ENCODE measurements around the gene EHF. TPM values are rescaled to one million over a fixed set of nuclear protein-coding genes. Genes with fewer than 3 reads are reported as not detected.

EHF gene
- total and polyA plus RNA-seq, 5 donors = 0.14 to 0.47 (median 0.20) TPM

DNA sequence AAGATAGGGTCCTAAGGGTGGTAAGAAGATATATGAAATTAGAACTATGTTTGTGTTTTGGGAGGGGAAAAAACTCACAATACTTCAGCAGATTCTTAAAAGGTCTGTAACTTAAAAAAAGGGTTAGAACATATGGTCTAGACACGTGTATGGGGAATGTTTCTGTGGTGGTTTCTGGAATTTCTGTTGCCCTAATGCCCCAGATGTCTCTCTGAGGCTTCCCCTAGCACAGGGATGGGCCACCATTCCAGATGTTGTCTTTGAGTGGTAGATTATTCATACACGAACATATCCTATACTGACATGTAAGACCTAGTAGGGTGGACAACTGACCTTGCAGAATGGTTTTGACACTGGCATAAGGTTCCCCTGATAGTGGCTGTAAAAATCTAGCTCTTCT lies 26.2 kb downstream of the EHF start:
- Histone ChIP-seq H3K4me1 (ENCODE audit: control insufficient read depth, insufficient read depth, low read length) (no peaks in the 10 kb centered on the region), H3K27ac (ENCODE audit: low read length) (no peak overlapping the region), H3K4me3 (ENCODE audit: low read length) (no peak overlapping the region), H3K27me3 (ENCODE audit: control insufficient read depth, insufficient read depth) (no peaks in the 10 kb centered on the region), H3K9me3 (ENCODE audit: control insufficient read depth, low read length) (no peaks in the 10 kb centered on the region)
- no peak for DNase-seq
- intact Hi-C loops (cut with DNase I) = no loop called here
- ATAC-seq = no peak
- 62% methylated on average over 2 of the region's 2 CpGs for WGBS

DNA sequence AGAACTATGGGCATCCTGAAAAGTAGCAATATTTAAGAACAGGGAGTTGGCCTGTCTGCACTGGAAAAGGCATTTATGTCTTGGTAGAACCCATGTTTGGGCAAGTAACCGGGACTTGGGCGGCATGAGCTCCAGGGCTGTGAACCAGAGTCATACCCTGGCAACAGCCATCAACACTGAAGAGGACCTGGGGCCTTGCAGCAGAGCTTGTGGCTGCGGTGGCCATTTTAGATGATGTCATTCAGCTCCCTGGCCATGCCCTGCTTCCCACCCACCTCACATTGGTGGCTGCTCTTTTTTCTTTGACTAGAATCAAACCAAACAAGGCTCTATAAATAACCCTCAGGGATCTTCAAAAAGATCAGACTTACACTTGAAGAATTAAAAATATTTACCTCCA lies 26.6 kb downstream of the EHF start:
- Histone ChIP-seq H3K27me3 (ENCODE audit: control insufficient read depth, insufficient read depth) (no peaks in the 10 kb centered on the region), H3K4me3 (ENCODE audit: low read length) (no peak overlapping the region), H3K27ac (ENCODE audit: low read length) (no peak overlapping the region), H3K4me1 (ENCODE audit: control insufficient read depth, insufficient read depth, low read length) (no peaks in the 10 kb centered on the region), H3K9me3 (ENCODE audit: control insufficient read depth, low read length) (no peaks in the 10 kb centered on the region)
- intact Hi-C loops (cut with DNase I) = no loop called here
- no peak for ATAC-seq
- no peak for DNase-seq
- WGBS = 96% methylated on average over 3 of the region's 3 CpGs

DNA sequence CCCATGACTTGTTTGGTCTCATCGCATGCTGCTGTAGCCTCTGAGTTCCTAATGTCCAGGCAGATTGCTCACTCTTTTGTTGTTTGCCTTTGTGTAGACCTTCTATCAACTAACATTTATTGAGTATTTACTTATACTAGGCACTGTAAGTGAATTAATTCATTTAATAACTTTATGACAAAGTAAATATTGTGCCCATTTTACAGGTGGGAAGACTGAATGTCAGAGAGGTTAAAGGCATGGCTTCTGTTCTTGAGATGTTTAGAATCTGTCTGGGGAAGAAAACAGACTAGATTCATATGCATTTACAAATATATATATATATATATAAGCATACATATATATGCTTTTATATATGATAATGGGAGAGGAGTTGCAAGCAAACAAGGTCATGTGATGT lies 27.1 kb downstream of the EHF start:
- 93% methylated on average over 1 of the region's 1 CpG for WGBS
- Histone ChIP-seq H3K27ac (ENCODE audit: low read length) (no peak overlapping the region), H3K4me1 (ENCODE audit: control insufficient read depth, insufficient read depth, low read length) (no peaks in the 10 kb centered on the region), H3K4me3 (ENCODE audit: low read length) (no peak overlapping the region), H3K27me3 (ENCODE audit: control insufficient read depth, insufficient read depth) (no peaks in the 10 kb centered on the region), H3K9me3 (ENCODE audit: control insufficient read depth, low read length) (no peaks in the 10 kb centered on the region)
- no peak for ATAC-seq
- DNase-seq = no peak
- intact Hi-C loops (cut with DNase I) = no loop called here

DNA sequence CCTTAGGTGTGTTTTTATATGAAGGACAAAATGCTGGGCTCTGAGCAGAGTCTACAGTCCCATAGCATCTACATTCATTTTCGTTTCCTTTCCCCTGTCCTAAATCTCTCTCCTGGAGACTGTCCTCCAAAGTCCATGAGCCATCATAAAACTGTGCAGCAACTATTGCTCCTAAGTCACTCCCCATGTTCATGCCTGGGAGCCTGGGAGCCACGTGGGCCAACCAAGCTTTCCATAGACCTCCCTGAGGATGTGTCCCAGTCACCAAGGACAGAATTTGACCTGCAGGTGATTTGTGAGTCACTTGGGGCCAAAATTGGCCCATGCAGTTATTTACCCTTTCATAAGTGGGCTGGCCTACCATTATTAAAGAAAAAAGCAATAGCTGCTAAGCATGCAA lies 28.7 kb downstream of the EHF start:
- ATAC-seq = no peak

DNA sequence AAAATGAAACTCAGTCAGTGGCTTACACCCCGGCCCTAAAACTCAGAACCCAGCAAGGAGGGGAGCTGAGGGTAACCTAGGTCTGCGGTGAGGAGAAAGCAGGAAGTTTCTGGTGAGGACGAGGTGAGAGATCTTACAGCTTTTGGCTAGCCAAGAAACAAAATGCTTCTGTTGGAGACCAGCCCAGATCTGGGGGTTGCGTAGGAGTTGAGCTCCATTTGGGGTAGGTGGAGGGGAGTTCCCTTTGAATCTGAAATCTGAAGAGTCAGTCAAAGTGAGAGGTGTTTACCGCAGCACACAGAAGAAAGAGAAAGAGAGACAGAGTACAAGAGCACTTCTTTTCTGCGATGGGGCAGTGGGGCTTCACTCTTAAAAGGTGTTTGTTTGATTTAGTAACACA lies 29.6 kb downstream of the EHF start:
- Histone ChIP-seq H3K9me3 (ENCODE audit: control insufficient read depth, low read length) (no peaks in the 10 kb centered on the region), H3K4me3 (ENCODE audit: low read length) (no peak overlapping the region), H3K27me3 (ENCODE audit: control insufficient read depth, insufficient read depth) (no peaks in the 10 kb centered on the region), H3K27ac (ENCODE audit: low read length) (no peak overlapping the region), H3K4me1 (ENCODE audit: control insufficient read depth, insufficient read depth, low read length) (peaks cover 2% of the 10 kb centered on the region)
- ATAC-seq = no peak
- intact Hi-C loops (cut with DNase I) = no loop called here
- no peak for DNase-seq
- 55% methylated on average over 6 of the region's 6 CpGs for WGBS

More for the DNA sequence above, 28.7 kb downstream of the EHF start:
- no peak for DNase-seq
- H3K27me3 ChIP-seq (ENCODE audit: control insufficient read depth, insufficient read depth) = no peaks in the 10 kb centered on the region
- WGBS = 70% methylated on average over 2 of the region's 2 CpGs
- H3K27ac ChIP-seq (ENCODE audit: low read length) = no peak overlapping the region
- intact Hi-C loops (cut with DNase I) = no loop called here
- peaks cover 2% of the 10 kb centered on the region for H3K4me1 ChIP-seq (ENCODE audit: control insufficient read depth, insufficient read depth, low read length)
- no peak overlapping the region for H3K4me3 ChIP-seq (ENCODE audit: low read length)
- no peaks in the 10 kb centered on the region for H3K9me3 ChIP-seq (ENCODE audit: control insufficient read depth, low read length)

DNA sequence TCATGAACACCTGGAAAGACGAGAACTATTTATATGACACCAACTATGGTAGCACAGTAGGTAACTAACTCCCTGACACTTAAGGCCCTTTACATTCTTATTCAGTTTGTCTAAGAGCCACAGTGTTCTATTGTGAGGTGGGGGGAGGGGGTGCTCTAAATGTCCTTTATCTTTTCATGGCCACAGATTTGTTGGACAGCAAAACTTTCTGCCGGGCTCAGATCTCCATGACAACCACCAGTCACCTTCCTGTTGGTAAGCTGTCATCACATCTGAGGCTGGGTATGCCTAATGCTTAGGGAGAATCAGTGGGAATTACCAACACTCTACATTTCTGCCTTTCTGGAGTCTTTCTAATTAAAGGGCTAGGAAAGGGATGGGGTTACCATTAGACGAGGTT lies 30.7 kb downstream of the EHF start:
- DNase-seq (no peak), ATAC-seq (no peak)
- Histone ChIP-seq H3K4me1 (ENCODE audit: control insufficient read depth, insufficient read depth, low read length) (peaks cover 2% of the 10 kb centered on the region), H3K4me3 (ENCODE audit: low read length) (no peak overlapping the region), H3K27ac (ENCODE audit: low read length) (no peak overlapping the region), H3K9me3 (ENCODE audit: control insufficient read depth, low read length) (no peaks in the 10 kb centered on the region), H3K27me3 (ENCODE audit: control insufficient read depth, insufficient read depth) (no peaks in the 10 kb centered on the region)
- 55% methylated on average over 3 of the region's 3 CpGs for WGBS
- intact Hi-C loops (cut with DNase I) = no loop called here

DNA sequence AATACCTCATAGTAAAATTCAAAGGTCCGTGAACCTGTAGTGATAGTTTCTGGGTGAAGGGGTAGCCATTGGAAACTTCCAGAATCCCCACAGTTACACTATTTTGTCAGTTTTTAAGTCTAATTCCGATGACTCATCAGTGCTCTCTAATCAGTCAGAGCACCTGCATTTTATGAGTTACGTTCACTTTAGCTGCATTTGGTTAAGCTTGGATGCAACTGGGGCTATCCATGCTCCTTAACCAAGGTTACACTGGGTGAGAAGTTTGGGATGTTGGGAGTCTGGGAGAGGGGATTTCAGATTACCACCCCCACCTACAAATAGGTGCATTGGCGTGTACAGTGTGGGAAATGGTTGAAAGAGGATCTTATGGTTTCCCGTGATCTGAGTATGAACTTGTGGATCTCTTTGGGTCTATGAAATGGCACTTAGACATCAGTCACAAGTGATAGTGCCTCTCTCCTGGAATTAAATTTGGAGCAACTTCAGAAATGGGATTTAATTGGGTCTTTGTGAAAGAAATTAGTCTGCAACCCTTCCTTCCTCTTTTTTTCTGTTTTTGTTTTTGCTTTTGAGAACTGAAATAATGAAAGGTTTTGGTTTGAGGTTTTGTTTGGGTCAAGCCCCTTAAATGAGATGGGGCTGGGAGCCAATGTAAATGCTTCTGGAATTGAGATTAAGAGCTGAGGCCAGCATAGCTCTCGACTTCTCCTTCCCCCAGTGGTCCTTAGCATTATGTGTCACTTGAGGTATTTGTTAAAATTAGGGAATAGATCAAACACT lies 31.5 kb downstream of the EHF start:
- H3K4me1 ChIP-seq (ENCODE audit: control insufficient read depth, insufficient read depth, low read length) = peaks cover 2% of the 10 kb centered on the region
- no peaks in the 10 kb centered on the region for H3K9me3 ChIP-seq (ENCODE audit: control insufficient read depth, low read length)
- ATAC-seq (no peak), DNase-seq (no peak)
- WGBS = 80% methylated on average over 6 of the region's 6 CpGs
- no peak overlapping the region for H3K27ac ChIP-seq (ENCODE audit: low read length)
- no peak overlapping the region for H3K4me3 ChIP-seq (ENCODE audit: low read length)
- no peaks in the 10 kb centered on the region for H3K27me3 ChIP-seq (ENCODE audit: control insufficient read depth, insufficient read depth)
- intact Hi-C loops (cut with DNase I) = no loop called here

DNA sequence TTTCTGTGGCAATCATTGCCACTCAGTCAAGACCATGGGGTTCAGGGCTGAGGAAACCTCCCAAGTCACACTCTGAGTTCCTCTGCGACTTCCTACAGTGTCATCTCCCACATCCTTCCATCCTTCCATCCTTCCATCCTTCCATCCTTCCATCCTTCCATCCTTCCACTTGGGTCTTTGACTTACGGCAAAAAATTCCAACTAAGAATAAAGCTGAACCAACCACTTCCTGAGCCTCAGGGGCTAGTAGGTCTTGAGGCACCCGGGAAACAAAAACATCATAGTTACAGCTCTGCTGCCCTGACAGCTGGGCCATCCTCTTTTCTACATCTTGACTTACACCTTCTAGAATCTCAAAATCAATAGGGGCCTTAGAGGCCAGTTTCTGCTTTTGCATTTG lies 32.1 kb downstream of the EHF start:
- Histone ChIP-seq H3K4me3 (ENCODE audit: low read length) (no peak overlapping the region), H3K9me3 (ENCODE audit: control insufficient read depth, low read length) (no peaks in the 10 kb centered on the region), H3K27ac (ENCODE audit: low read length) (no peak overlapping the region), H3K4me1 (ENCODE audit: control insufficient read depth, insufficient read depth, low read length) (peaks cover 2% of the 10 kb centered on the region), H3K27me3 (ENCODE audit: control insufficient read depth, insufficient read depth) (no peaks in the 10 kb centered on the region)
- ATAC-seq (no peak), DNase-seq (no peak)
- intact Hi-C loops (cut with DNase I) = no loop called here
- WGBS = 83% methylated on average over 3 of the region's 3 CpGs

DNA sequence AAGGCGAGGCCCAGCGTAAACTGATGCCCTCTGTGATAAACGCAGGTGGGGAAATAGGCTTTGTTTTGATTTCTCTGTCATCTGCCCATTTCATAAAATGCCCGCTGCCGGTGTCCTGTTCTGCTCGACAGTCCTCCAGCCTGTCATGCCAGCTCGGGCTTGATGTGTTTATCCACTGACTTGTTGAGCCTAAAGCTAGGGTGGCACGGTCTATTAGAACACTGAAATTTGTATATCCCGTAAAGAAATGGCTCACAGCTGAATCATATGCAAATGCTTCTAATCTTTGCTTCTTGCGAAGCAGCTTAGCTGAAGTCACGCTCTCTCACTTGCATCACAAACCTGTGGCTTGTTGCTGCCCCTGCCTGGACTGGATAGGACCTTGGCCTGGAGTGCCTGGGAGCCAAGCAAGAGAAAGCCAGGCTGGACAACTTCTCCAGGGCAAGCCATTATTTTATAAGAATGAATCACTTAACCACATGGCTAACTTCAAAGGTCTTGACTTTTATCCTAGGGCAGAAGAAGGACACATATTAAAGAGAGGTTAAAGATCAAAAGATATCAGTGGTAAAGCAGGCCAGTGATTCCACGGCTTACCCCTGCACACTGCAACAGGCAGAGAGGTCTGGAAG lies 33.1 kb downstream of the EHF start:
- Histone ChIP-seq H3K27me3 (ENCODE audit: control insufficient read depth, insufficient read depth) (no peaks in the 10 kb centered on the region), H3K27ac (ENCODE audit: low read length) (no peak overlapping the region), H3K4me1 (ENCODE audit: control insufficient read depth, insufficient read depth, low read length) (peaks cover 2% of the 10 kb centered on the region), H3K4me3 (ENCODE audit: low read length) (no peak overlapping the region), H3K9me3 (ENCODE audit: control insufficient read depth, low read length) (no peaks in the 10 kb centered on the region)
- ATAC-seq (peak in 1 of 2 donors; percentile 61), DNase-seq (no peak)
- intact Hi-C loops (cut with DNase I) = no loop called here
- WGBS = 81% methylated on average over 12 of the region's 12 CpGs

DNA sequence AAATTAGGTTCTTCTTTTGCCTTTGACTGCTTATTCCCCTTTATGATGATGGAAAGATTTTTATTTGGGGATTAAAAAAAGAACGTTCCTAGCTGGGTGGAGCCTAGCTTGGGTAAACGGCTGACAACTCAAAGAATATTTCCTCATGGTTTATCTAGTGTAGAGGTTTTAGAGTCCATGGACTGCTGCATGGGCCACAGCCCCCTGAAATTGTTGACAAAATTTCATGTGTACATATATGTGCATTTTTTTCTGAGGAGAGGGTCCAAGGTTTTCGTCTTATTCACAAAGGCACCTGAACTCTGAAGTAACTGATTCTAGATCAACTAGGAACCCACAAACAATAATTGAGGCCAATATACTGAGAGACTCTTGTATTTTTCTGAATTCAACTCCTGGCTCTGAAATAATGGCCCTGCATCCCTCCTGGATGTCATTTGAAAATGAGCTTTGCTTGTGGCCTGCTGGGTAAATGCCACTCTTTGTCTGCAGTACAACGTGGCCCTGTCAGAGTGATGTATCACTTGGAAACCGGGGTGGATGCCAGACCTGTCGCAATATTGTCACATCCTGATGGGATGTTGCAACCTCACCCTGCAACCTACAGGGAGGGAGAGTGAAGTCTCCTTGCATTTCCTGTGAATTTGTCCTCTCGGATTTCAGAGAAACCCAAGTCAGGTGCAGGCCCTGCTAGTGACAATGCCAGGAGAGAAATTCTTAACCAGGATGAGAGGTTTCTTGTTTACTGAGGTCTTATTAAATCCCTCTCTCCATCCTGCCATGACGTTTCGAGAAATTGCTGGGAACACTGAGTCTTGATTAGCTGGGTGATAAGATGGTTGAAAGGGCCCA lies 33.8 kb downstream of the EHF start:
- 48% methylated on average over 9 of the region's 9 CpGs for WGBS
- DNase-seq = peak; percentile 69 to 79 (median 79)
- intact Hi-C loops (cut with DNase I) = no loop called here

More for the DNA sequence above, 33.8 kb downstream of the EHF start:
- ATAC-seq = peak; percentile 65 to 87
- Histone ChIP-seq H3K27me3 (ENCODE audit: control insufficient read depth, insufficient read depth) (no peaks in the 10 kb centered on the region), H3K27ac (ENCODE audit: low read length) (peak overlapping the region; percentile 29), H3K9me3 (ENCODE audit: control insufficient read depth, low read length) (no peaks in the 10 kb centered on the region), H3K4me3 (ENCODE audit: low read length) (no peak overlapping the region), H3K4me1 (ENCODE audit: control insufficient read depth, insufficient read depth, low read length) (peaks cover 2% of the 10 kb centered on the region)

Measured in right cardiac atrium (tissue), 5 donors.